ENCODE measurements around the gene POGLUT2. TPM values are rescaled to one million over a fixed set of nuclear protein-coding genes. Genes with fewer than 3 reads are reported as not detected.

Gene POGLUT2
- total RNA-seq, 2 donors from 2014 or later: 3.9 to 4.4 TPM

GRCh38 chr13:102825921-102826706 is 27.3 kb upstream of the POGLUT2 start:
- H3K27ac ChIP-seq: no peak overlapping the region
- no peaks in the 10 kb centered on the region for H3K9me3 ChIP-seq
- H3K4me1 ChIP-seq: peaks cover 0 to 4% of the 10 kb centered on the region in 2 donors
- TF ChIP-seq, protein P1, sequence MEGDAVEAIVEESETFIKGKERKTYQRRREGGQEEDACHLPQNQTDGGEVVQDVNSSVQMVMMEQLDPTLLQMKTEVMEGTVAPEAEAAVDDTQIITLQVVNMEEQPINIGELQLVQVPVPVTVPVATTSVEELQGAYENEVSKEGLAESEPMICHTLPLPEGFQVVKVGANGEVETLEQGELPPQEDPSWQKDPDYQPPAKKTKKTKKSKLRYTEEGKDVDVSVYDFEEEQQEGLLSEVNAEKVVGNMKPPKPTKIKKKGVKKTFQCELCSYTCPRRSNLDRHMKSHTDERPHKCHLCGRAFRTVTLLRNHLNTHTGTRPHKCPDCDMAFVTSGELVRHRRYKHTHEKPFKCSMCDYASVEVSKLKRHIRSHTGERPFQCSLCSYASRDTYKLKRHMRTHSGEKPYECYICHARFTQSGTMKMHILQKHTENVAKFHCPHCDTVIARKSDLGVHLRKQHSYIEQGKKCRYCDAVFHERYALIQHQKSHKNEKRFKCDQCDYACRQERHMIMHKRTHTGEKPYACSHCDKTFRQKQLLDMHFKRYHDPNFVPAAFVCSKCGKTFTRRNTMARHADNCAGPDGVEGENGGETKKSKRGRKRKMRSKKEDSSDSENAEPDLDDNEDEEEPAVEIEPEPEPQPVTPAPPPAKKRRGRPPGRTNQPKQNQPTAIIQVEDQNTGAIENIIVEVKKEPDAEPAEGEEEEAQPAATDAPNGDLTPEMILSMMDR (IDR thresholded peaks at IDR 0.05): no peak
- H3K4me3 ChIP-seq: no peak overlapping the region
- H3K36me3 ChIP-seq: peaks cover 30% of the 10 kb centered on the region
- H3K27me3 ChIP-seq: no peaks in the 10 kb centered on the region
- DNase-seq (ENCODE audit: low spot score): no peak

DNA sequence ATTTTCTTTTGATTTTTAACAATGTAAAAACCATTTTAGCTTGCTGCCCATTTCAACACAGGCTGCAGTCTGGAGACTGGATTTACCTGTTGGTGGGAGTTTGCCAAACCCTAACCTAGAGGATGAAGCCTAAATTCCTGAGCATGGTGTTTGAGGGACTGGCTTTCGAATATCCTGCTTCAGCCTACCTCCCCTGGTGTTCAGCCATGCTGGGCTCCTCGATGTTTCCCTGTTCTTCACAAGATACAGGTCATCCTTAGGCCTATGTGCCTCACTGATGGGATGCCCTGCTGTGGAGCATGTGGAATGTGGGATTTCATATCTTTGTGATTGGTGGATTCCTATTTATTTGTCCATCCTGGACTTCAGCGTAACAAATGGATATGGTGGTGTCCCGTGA is 26.6 kb upstream of the POGLUT2 start:
- Histone ChIP-seq H3K36me3 (peaks cover 34% of the 10 kb centered on the region), H3K4me3 (no peak overlapping the region), H3K4me1 (no peaks in the 10 kb centered on the region), H3K27ac (no peak overlapping the region), H3K9me3 (no peaks in the 10 kb centered on the region), H3K27me3 (no peaks in the 10 kb centered on the region)
- no peak for DNase-seq (ENCODE audit: low spot score)
- TF ChIP-seq, protein P1 (IDR thresholded peaks at IDR 0.05): no peak

- H3K4me1 ChIP-seq: peaks cover 0 to 1% of the 10 kb centered on the region in 2 donors
- DNase-seq (ENCODE audit: low spot score): no peak
- no peak overlapping the region for H3K4me3 ChIP-seq
- TF ChIP-seq, protein P1 (IDR thresholded peaks at IDR 0.05): no peak
- peaks cover 40% of the 10 kb centered on the region for H3K36me3 ChIP-seq
- H3K27me3 ChIP-seq: no peaks in the 10 kb centered on the region
- H3K9me3 ChIP-seq: no peaks in the 10 kb centered on the region
- no peak overlapping the region for H3K27ac ChIP-seq
Measured at GRCh38 chr13:102817907-102818306, 19.1 kb upstream of the POGLUT2 start.

DNA sequence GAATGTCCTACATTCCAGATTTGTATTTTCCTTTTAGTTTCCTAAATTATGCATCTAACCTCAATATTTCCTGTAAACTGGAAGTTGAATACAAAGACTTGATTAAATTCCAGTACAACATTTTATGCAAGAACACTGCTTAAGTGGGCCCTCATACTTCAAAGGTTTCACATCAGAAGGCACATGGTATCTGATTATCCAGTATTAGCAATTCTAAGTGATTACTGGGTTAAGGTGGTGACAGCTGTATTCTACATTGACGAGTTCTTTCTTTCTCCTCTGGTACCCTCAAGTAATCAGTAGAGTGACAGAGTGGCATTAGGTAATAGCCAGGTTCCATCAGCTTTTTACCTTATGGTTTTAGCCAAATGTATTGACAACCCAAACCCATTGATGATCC is 18.5 kb upstream of the POGLUT2 start:
- peaks cover 33% of the 10 kb centered on the region for H3K36me3 ChIP-seq
- TF ChIP-seq, protein P1 (IDR thresholded peaks at IDR 0.05): no peak
- H3K4me1 ChIP-seq: peaks cover 0 to 7% of the 10 kb centered on the region in 2 donors
- no peak overlapping the region for H3K4me3 ChIP-seq
- H3K27me3 ChIP-seq: no peaks in the 10 kb centered on the region
- no peak for DNase-seq (ENCODE audit: low spot score)
- no peak overlapping the region for H3K27ac ChIP-seq
- no peaks in the 10 kb centered on the region for H3K9me3 ChIP-seq

DNA sequence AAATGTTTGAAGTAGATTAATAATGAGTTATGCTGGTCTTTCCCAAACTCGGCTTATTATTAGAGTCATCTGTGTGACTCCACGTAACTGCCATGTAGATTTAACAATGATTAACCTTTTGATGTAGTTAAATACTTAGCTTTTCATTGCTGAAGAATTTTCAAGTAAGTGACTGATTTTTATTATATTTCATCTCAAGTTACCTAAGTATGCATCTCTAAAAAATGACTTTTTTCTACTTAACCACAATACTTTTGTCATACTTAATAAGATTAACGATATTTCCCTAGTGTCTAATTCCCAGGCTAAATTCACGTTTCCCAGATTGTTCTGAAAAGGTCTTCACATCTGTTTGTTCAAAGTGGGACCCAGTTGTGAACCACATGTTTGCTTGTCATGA is 17.9 kb upstream of the POGLUT2 start:
- peaks cover 29% of the 10 kb centered on the region for H3K36me3 ChIP-seq
- H3K9me3 ChIP-seq: peaks cover 0 to 3% of the 10 kb centered on the region in 2 donors
- DNase-seq (ENCODE audit: low spot score): no peak
- H3K27me3 ChIP-seq: no peaks in the 10 kb centered on the region
- no peak overlapping the region for H3K4me3 ChIP-seq
- peaks cover 0 to 7% of the 10 kb centered on the region in 2 donors for H3K4me1 ChIP-seq
- TF ChIP-seq, protein P1 (IDR thresholded peaks at IDR 0.05): no peak
- H3K27ac ChIP-seq: no peak overlapping the region
